Measurements from ENCODE around the gene GTF2H2C. TPM values are rescaled to one million over a fixed set of nuclear protein-coding genes. Genes with fewer than 3 reads are reported as not detected.

The GTF2H2C gene
- total and polyA plus RNA-seq, 2 experiments from 2014 or later, result 52.2 to 61.6 TPM

GRCh38 chr5:69516769-69517168 lies 43.2 kb upstream of the GTF2H2C start:
- Histone ChIP-seq H3K27ac (ENCODE audit: low read depth) (no peak overlapping the region), H3F3A (replicated peaks; ENCODE audit: low read depth) (no peaks in the 10 kb centered on the region), H2AFZ (no peak overlapping the region), H4K20me1 (replicated peaks; ENCODE audit: insufficient read depth) (peaks cover 11% of the 10 kb centered on the region), H3K27me3 (ENCODE audit: insufficient read depth) (no peaks in the 10 kb centered on the region), H3K36me3 (ENCODE audit: insufficient read depth) (peaks cover 3% of the 10 kb centered on the region; the same call in 1 of the 2 replicates), H3K4me1 (ENCODE audit: insufficient read depth) (no peaks in the 10 kb centered on the region), H3K9me2 (ENCODE audit: insufficient read depth) (no peaks in the 10 kb centered on the region), H3K4me2 (no peak overlapping the region), H3K79me2 (replicated peaks; ENCODE audit: insufficient read depth) (peaks cover 15% of the 10 kb centered on the region), H3K4me3 (no peak overlapping the region)
- Mint-ChIP-seq H3K9me3 (peaks cover 17% of the 10 kb centered on the region), H3K27ac (no peak overlapping the region), H3K36me3 (ENCODE audit: low read depth) (peaks cover 52% of the 10 kb centered on the region), H3K27me3 (ENCODE audit: insufficient read depth, low read depth, poor library complexity) (peaks cover 1% of the 10 kb centered on the region), H3K4me3 (no peak overlapping the region), H3K4me1 (no peaks in the 10 kb centered on the region)
- no peak for TF ChIP-seq ZNF331 (CRISPR knock-in tag; IDR thresholded peaks at IDR 0.05; ENCODE audit: low read depth)
- no peak for TF ChIP-seq JUNB (IDR thresholded peaks at IDR 0.05; ENCODE audit: unreplicated experiment)
- no peak for TF ChIP-seq ZNF462 (CRISPR knock-in tag; IDR thresholded peaks at IDR 0.05)
- TF ChIP-seq EZH2phosphoT487 (IDR thresholded peaks at IDR 0.05; ENCODE audit: unreplicated experiment), result no peak
- no peak for TF ChIP-seq ZNF114 (CRISPR knock-in tag; IDR thresholded peaks at IDR 0.05)
- no peak for TF ChIP-seq CREB1 (CRISPR knock-in tag; IDR thresholded peaks at IDR 0.05; ENCODE audit: low read depth)
- DNase-seq (ENCODE audit: low spot score), result no peak
- ATAC-seq, result no peak

DNA sequence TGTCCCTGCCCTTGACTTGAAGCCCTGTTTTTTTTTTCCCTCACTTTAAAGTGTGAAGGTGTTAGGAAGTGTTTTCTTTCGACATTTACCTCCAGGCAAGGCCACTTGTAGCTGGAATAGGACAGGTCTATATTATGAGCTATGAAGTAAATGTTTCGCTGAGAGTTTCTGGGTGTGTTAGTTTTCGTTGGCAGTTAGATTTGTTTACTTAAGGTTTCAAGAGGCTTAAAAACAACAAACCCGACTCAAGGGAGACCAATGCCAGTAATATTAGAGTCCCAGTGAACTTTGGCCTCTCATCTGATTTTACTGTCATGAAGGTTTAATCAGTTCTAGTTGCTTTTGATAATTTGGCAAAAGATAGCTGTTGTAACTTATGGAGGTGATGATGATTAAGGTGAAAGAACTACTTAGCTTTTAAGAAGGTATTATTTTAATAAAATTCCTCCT lies 42.2 kb upstream of the GTF2H2C start:
- Histone ChIP-seq H3K36me3 (ENCODE audit: insufficient read depth) (peaks cover 3% of the 10 kb centered on the region; the same call in 1 of the 2 replicates), H3K27me3 (ENCODE audit: insufficient read depth) (no peaks in the 10 kb centered on the region), H3K4me3 (no peak overlapping the region), H2AFZ (no peak overlapping the region), H3K9me2 (ENCODE audit: insufficient read depth) (no peaks in the 10 kb centered on the region), H3F3A (replicated peaks; ENCODE audit: low read depth) (no peaks in the 10 kb centered on the region), H3K79me2 (replicated peaks; ENCODE audit: insufficient read depth) (peaks cover 9% of the 10 kb centered on the region; the same call in 1 of the 2 replicates), H3K4me1 (ENCODE audit: insufficient read depth) (no peaks in the 10 kb centered on the region), H3K4me2 (no peak overlapping the region), H4K20me1 (replicated peaks; ENCODE audit: insufficient read depth) (peaks cover 11% of the 10 kb centered on the region), H3K27ac (ENCODE audit: low read depth) (no peak overlapping the region)
- H3K4me3 Mint-ChIP-seq, result no peak overlapping the region
- H3K27ac Mint-ChIP-seq, result no peak overlapping the region
- no peak for TF ChIP-seq STAT1 (IDR thresholded peaks at IDR 0.05; ENCODE audit: unreplicated experiment)
- TF ChIP-seq, protein P1, sequence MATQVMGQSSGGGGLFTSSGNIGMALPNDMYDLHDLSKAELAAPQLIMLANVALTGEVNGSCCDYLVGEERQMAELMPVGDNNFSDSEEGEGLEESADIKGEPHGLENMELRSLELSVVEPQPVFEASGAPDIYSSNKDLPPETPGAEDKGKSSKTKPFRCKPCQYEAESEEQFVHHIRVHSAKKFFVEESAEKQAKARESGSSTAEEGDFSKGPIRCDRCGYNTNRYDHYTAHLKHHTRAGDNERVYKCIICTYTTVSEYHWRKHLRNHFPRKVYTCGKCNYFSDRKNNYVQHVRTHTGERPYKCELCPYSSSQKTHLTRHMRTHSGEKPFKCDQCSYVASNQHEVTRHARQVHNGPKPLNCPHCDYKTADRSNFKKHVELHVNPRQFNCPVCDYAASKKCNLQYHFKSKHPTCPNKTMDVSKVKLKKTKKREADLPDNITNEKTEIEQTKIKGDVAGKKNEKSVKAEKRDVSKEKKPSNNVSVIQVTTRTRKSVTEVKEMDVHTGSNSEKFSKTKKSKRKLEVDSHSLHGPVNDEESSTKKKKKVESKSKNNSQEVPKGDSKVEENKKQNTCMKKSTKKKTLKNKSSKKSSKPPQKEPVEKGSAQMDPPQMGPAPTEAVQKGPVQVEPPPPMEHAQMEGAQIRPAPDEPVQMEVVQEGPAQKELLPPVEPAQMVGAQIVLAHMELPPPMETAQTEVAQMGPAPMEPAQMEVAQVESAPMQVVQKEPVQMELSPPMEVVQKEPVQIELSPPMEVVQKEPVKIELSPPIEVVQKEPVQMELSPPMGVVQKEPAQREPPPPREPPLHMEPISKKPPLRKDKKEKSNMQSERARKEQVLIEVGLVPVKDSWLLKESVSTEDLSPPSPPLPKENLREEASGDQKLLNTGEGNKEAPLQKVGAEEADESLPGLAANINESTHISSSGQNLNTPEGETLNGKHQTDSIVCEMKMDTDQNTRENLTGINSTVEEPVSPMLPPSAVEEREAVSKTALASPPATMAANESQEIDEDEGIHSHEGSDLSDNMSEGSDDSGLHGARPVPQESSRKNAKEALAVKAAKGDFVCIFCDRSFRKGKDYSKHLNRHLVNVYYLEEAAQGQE (IDR thresholded peaks at IDR 0.05; ENCODE audit: unreplicated experiment), result no peak
- TF ChIP-seq, protein P2, sequence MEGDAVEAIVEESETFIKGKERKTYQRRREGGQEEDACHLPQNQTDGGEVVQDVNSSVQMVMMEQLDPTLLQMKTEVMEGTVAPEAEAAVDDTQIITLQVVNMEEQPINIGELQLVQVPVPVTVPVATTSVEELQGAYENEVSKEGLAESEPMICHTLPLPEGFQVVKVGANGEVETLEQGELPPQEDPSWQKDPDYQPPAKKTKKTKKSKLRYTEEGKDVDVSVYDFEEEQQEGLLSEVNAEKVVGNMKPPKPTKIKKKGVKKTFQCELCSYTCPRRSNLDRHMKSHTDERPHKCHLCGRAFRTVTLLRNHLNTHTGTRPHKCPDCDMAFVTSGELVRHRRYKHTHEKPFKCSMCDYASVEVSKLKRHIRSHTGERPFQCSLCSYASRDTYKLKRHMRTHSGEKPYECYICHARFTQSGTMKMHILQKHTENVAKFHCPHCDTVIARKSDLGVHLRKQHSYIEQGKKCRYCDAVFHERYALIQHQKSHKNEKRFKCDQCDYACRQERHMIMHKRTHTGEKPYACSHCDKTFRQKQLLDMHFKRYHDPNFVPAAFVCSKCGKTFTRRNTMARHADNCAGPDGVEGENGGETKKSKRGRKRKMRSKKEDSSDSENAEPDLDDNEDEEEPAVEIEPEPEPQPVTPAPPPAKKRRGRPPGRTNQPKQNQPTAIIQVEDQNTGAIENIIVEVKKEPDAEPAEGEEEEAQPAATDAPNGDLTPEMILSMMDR (conservative IDR thresholded peaks at IDR 0.05; ENCODE audit: low read depth in 2 of 2), result no peak
- TF ChIP-seq, protein P3, sequence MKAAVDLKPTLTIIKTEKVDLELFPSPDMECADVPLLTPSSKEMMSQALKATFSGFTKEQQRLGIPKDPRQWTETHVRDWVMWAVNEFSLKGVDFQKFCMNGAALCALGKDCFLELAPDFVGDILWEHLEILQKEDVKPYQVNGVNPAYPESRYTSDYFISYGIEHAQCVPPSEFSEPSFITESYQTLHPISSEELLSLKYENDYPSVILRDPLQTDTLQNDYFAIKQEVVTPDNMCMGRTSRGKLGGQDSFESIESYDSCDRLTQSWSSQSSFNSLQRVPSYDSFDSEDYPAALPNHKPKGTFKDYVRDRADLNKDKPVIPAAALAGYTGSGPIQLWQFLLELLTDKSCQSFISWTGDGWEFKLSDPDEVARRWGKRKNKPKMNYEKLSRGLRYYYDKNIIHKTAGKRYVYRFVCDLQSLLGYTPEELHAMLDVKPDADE (IDR thresholded peaks at IDR 0.05), result no peak
- H3K36me3 Mint-ChIP-seq (ENCODE audit: low read depth), result peaks cover 49% of the 10 kb centered on the region
- no peak for DNase-seq (ENCODE audit: low spot score)
- no peak for ATAC-seq
- peaks cover 17% of the 10 kb centered on the region for H3K9me3 Mint-ChIP-seq
- H3K27me3 Mint-ChIP-seq (ENCODE audit: insufficient read depth, low read depth, poor library complexity), result peaks cover 1% of the 10 kb centered on the region
- no peaks in the 10 kb centered on the region for H3K4me1 Mint-ChIP-seq

Measured in GM23338 (cell line).